H1 (cell line): ENCODE measurements around the gene SPIRE2. TPM values are rescaled to one million over a fixed set of nuclear protein-coding genes. Genes with fewer than 3 reads are reported as not detected.

Source experiments
- CTCF ChIA-PET: fragments of 300-600 bp; sonication (Branson Sonifier 250); formaldehyde crosslinking; loops from one replicate; lab custom pipeline; 2021; ENCODE audit not compliant: partially characterized antibody; lab: Charles Lee
- POLR2A ChIA-PET: fragments of 300-600 bp; sonication (Branson Sonifier 250); formaldehyde crosslinking; loops from one replicate; lab custom pipeline; 2021; ENCODE audit warnings: inconsistent platforms; ENCODE audit not compliant: partially characterized antibody; lab: Charles Lee
- DNase-seq, 2 experiments: peaks; one replicate each; pipeline versions ENCODE4 v3.0.0 to v3.0.0-alpha.2; 2010 to 2022; ENCODE audit warnings: low spot score in 2 of 2, low read depth in 1 of 2, mixed read lengths in 1 of 2
- FAIRE-seq: peaks from 2 replicates; lab custom pipeline; 2011; peaks lifted over from hg19 to GRCh38; lab: Jason Lieb, UNC
- H2AFZ ChIP-seq: 2 replicates; pipeline ENCODE4 v1.8.1; 2012; ENCODE audit warnings: low read length, inconsistent platforms
- H2AK5ac ChIP-seq: 2 replicates; pipeline ENCODE4 v1.6.1; 2013; ENCODE audit warnings: low read depth, low read length
- H2BK120ac ChIP-seq: replicated peaks from 2 replicates; pipeline ENCODE3; 2013; ENCODE audit warnings: low read depth, low read length, inconsistent platforms
- H2BK12ac ChIP-seq: 2 replicates; pipeline ENCODE4 v1.6.1; 2013; ENCODE audit warnings: low read depth, low read length
- H2BK15ac ChIP-seq: 2 replicates; pipeline ENCODE4 v1.6.1; 2013; ENCODE audit warnings: low read length
- H2BK20ac ChIP-seq: 2 replicates; pipeline ENCODE4 v1.6.1; 2013; ENCODE audit warnings: low read length
- H2BK5ac ChIP-seq: 2 replicates; pipeline ENCODE4 v1.6.1; 2013; ENCODE audit warnings: low read depth, low read length
- H3K14ac ChIP-seq: 2 replicates; pipeline ENCODE4 v1.6.1; 2013; ENCODE audit warnings: inconsistent platforms; ENCODE audit not compliant: insufficient read length
- H3K18ac ChIP-seq: 2 replicates; pipeline ENCODE4 v1.6.1; 2013; ENCODE audit warnings: low read length; ENCODE audit errors: extremely low read depth
- H3K23ac ChIP-seq: 2 replicates; pipeline ENCODE4 v1.6.1; 2013; ENCODE audit warnings: inconsistent platforms; ENCODE audit not compliant: insufficient read length
- H3K23me2 ChIP-seq: 2 replicates; pipeline ENCODE4 v1.6.1; 2013; ENCODE audit warnings: low read depth, low read length
- H3K27ac ChIP-seq: 2 replicates; pipeline ENCODE4 v1.6.1; 2011; ENCODE audit warnings: low read depth, low read length, inconsistent platforms
- H3K27me3 ChIP-seq, 4 experiments: replicated peaks in 1 of 4; 1 replicate in 1 of 4; 2 replicates in 3 of 4; pipeline versions ENCODE4 v1.6.1 to v1.8.1; 2011 to 2013; ENCODE audit warnings: low read length in 3 of 4, mild to moderate bottlenecking in 3 of 4, inconsistent platforms in 2 of 4, mixed read lengths in 2 of 4, moderate library complexity in 1 of 4; ENCODE audit not compliant: control insufficient read depth in 3 of 4, insufficient read depth in 3 of 4; ENCODE audit errors: extremely low read depth in 1 of 4
- H3K36me3 ChIP-seq, 4 experiments: 2 replicates each; pipeline versions ENCODE4 v1.6.1 to v1.8.1; 2011 to 2013; ENCODE audit warnings: mild to moderate bottlenecking in 4 of 4, low read length in 3 of 4, moderate library complexity in 2 of 4, control low read depth in 1 of 4, inconsistent platforms in 1 of 4; ENCODE audit not compliant: insufficient read depth in 4 of 4, control insufficient read depth in 2 of 4
- H3K4ac ChIP-seq: replicated peaks from 2 replicates; pipeline ENCODE3; 2013; ENCODE audit warnings: low read length, low read depth, mixed read lengths, inconsistent platforms; ENCODE audit not compliant: insufficient read length
- H3K4me1 ChIP-seq, 4 experiments: replicated peaks in 1 of 4; 1 replicate in 1 of 4; 2 replicates in 3 of 4; pipeline versions ENCODE4 v1.6.1 to v1.8.1; 2011 to 2013; ENCODE audit warnings: low read length in 3 of 4, inconsistent platforms in 2 of 4, mixed read lengths in 1 of 4; ENCODE audit not compliant: insufficient read depth in 4 of 4, control insufficient read depth in 3 of 4
- H3K4me2 ChIP-seq, 2 experiments: 2 replicates each; pipeline versions ENCODE4 v1.6.1 to v1.8.1; 2011 to 2013; ENCODE audit warnings: low read depth in 2 of 2, low read length in 2 of 2, control low read depth in 1 of 2, inconsistent platforms in 1 of 2, mild to moderate bottlenecking in 1 of 2; ENCODE audit not compliant: insufficient read depth in 1 of 2
- H3K4me3 ChIP-seq, 4 experiments: fragments of 200-600, 300-600 bp in 1 of 4; sonication (generic), shearing (Covaris generic), sonication (Bioruptor Twin) in 1 of 4; 2 replicates each; pipeline versions ENCODE4 v1.5.1 to v1.8.1; 2011 to 2016; ENCODE audit warnings: low read length in 4 of 4, low read depth in 3 of 4, control low read depth in 2 of 4, inconsistent platforms in 2 of 4, mild to moderate bottlenecking in 2 of 4, mixed read lengths in 1 of 4, moderate library complexity in 1 of 4; ENCODE audit not compliant: insufficient read depth in 2 of 4; ENCODE audit errors: extremely low read depth in 1 of 4
- H3K56ac ChIP-seq: replicated peaks from 2 replicates; pipeline ENCODE3; 2013; ENCODE audit warnings: low read depth, mild to moderate bottlenecking, mixed read lengths, low read length, inconsistent platforms; ENCODE audit not compliant: insufficient read length
- H3K79me1 ChIP-seq: 2 replicates; pipeline ENCODE4 v1.6.1; 2013; ENCODE audit warnings: low read depth, low read length, control low read depth
- H3K79me2 ChIP-seq, 2 experiments: 2 replicates each; pipeline versions ENCODE4 v1.6.1 to v1.8.1; 2012 to 2013; ENCODE audit warnings: low read length in 2 of 2, mild to moderate bottlenecking in 2 of 2, inconsistent platforms in 1 of 2; ENCODE audit not compliant: insufficient read depth in 2 of 2, control insufficient read depth in 1 of 2
- H3K9ac ChIP-seq, 4 experiments: replicated peaks in 1 of 4; 1 replicate in 1 of 4; 2 replicates in 3 of 4; pipeline versions ENCODE4 v1.6.1 to v1.8.1; 2011 to 2013; ENCODE audit warnings: low read depth in 3 of 4, low read length in 3 of 4, control low read depth in 2 of 4, mild to moderate bottlenecking in 2 of 4, moderate library complexity in 2 of 4, inconsistent platforms in 1 of 4; ENCODE audit errors: extremely low read depth in 1 of 4
- H3K9me3 ChIP-seq, 2 experiments: 2 replicates each; pipeline versions ENCODE4 v1.6.1 to v1.8.1; 2012 to 2013; ENCODE audit warnings: mild to moderate bottlenecking in 2 of 2, moderate library complexity in 2 of 2, control low read depth in 1 of 2, inconsistent platforms in 1 of 2, low read depth in 1 of 2, low read length in 1 of 2, mixed read lengths in 1 of 2; ENCODE audit not compliant: insufficient read depth in 2 of 2
- H4K20me1 ChIP-seq, 2 experiments: replicated peaks in 1 of 2; 2 replicates each; pipeline versions ENCODE3 to v1.8.1; 2011 to 2013; ENCODE audit warnings: inconsistent platforms in 2 of 2, low read length in 2 of 2, mild to moderate bottlenecking in 1 of 2; ENCODE audit not compliant: insufficient read depth in 2 of 2, control insufficient read depth in 1 of 2
- H4K5ac ChIP-seq: 2 replicates; pipeline ENCODE4 v1.6.1; 2013; ENCODE audit warnings: low read length, low read depth, mixed read lengths, inconsistent platforms; ENCODE audit not compliant: insufficient read length
- H4K8ac ChIP-seq: 2 replicates; pipeline ENCODE4 v1.8.0; 2013; ENCODE audit warnings: mild to moderate bottlenecking, moderate library complexity, low read length, inconsistent platforms; ENCODE audit not compliant: insufficient read depth; ENCODE audit errors: extremely low read depth
- H4K91ac ChIP-seq: replicated peaks from 2 replicates; pipeline ENCODE3; 2013; ENCODE audit warnings: low read length, mixed read lengths, inconsistent platforms; ENCODE audit not compliant: insufficient read length
- CREB1 ChIP-seq: IDR thresholded peaks from 2 replicates; pipeline ENCODE4 v1.6.1; 2012; ENCODE audit warnings: inconsistent platforms
- SIX5 ChIP-seq: IDR thresholded peaks from 2 replicates; pipeline ENCODE4 v1.6.1; 2011; ENCODE audit warnings: mild to moderate bottlenecking, low read depth, low read length
- WGBS, 2 experiments: shearing (Covaris generic) in 1 of 2; methylation state at CpG; one replicate each; pipeline versions ENCODE4 v1.1.6 to v1.1.7; 2013 to 2015; ENCODE audit warnings: low lambda C conversion rate in 2 of 2, mixed read lengths in 2 of 2, inconsistent platforms in 1 of 2, low coverage in 1 of 2, missing lambda C conversion rate in 1 of 2; ENCODE audit not compliant: insufficient replicate concordance in 2 of 2, insufficient coverage in 1 of 2, insufficient read length in 1 of 2; ENCODE audit errors: extremely low coverage in 1 of 2, missing lambda C conversion rate in 1 of 2; 5-methylcytosine and 5-hydroxymethylcytosine counted together
- polyA plus RNA-seq, 7 experiments: library from polyadenylated mRNA; depleted of rRNA in 3 of 7; stranded (reverse) in 5 of 7; unstranded in 2 of 7; fragments of >200 nt in 5 of 7; fragments of 200-250 nt in 2 of 7; gene quantifications; 1 replicate in 5 of 7; 2 replicates in 1 of 7; 4 replicates in 1 of 7; pipeline versions ENCODE4 v1.2.1 to v1.2.3, GENCODE V29; 2011 to 2013; ENCODE audit warnings: missing spikeins in 2 of 7, mixed read lengths in 2 of 7
- total RNA-seq: library from RNA; stranded (reverse); fragmentation: NEBNext Ultra II Directional; extraction: Animal tissue kit (Norgen Biotek cat#: 25700); gene quantifications from 2 replicates; pipeline ENCODE4 v1.2.1, GENCODE V29; 2021

Gene SPIRE2
- total and polyA plus RNA-seq, 2 of the 8 experiments (the other 6 are each of a cell fraction or from before 2014, with no cell fraction given), result 7.4 to 15.4 TPM

- Histone ChIP-seq H3K4me2 (no peak overlapping the region), H3K23me2 (no peaks in the 10 kb centered on the region; the same call in 1 of the 2 replicates), H3K56ac (no peak overlapping the region), H3K79me2 (no peaks in the 10 kb centered on the region), H3K9ac (no peak overlapping the region), H3K9me3 (no peaks in the 10 kb centered on the region), H2BK120ac (no peak overlapping the region), H4K20me1 (peaks cover 2 to 8% of the 10 kb centered on the region in 2 experiments), H3K27ac (no peak overlapping the region), H3K14ac (no peak overlapping the region), H2BK20ac (no peak overlapping the region), H4K91ac (no peak overlapping the region), H2AK5ac (no peak overlapping the region), H2BK5ac (no peak overlapping the region), H3K27me3 (no peaks in the 10 kb centered on the region), H3K23ac (no peak overlapping the region), H3K36me3 (peaks cover 12 to 64% (median 36%) of the 10 kb centered on the region in 4 experiments), H2BK15ac (no peak overlapping the region), H4K8ac (no peak overlapping the region), H3K4me3 (no peak overlapping the region), H4K5ac (no peak overlapping the region), H2BK12ac (no peak overlapping the region), H3K4ac (no peak overlapping the region), H2AFZ (no peak overlapping the region), H3K79me1 (no peaks in the 10 kb centered on the region), H3K18ac (no peak overlapping the region), H3K4me1 (no peaks in the 10 kb centered on the region)
- WGBS, 2 experiments, result 95% methylated on average over 15 of the region's 15 CpGs; no CpG with 5 or more reads in 1 of the 2 experiments
- no peak for DNase-seq
- CTCF ChIA-PET, result interaction anchor here (1.1 kb wide), 1 partner anchor 62 kb away, joined by 5 read pairs; no protein-coding TSS in a partner anchor
- POLR2A ChIA-PET, result interaction anchor here (1.4 to 1.6 kb wide), 2 partner anchors 10 to 20 kb away, joined by 4 to 7 read pairs; no protein-coding TSS in a partner anchor
- TF ChIP-seq SIX5, result no peak
- TF ChIP-seq CREB1, result no peak
- FAIRE-seq, result no peak
Measured at GRCh38 chr16:89798832-89799370, 29.4 kb upstream of the SPIRE2 start.
